B cell (primary cell): ENCODE results near the gene CYP2W1.

Experiments
- CTCF ChIP-seq: fragments of 200-600 bp; IDR thresholded peaks from one replicate; pipeline ENCODE4 v1.8.0; 2022; ENCODE audit warnings: antibody characterized with exemption, mild to moderate bottlenecking
- EZH2 ChIP-seq: IDR thresholded peaks from 2 replicates; pipeline ENCODE4 v1.6.1; 2012; ENCODE audit warnings: borderline replicate concordance, low read depth, mild to moderate bottlenecking, moderate library complexity, low read length; ENCODE audit not compliant: insufficient read depth, poor library complexity, severe bottlenecking

- TF ChIP-seq CTCF, result no peak
- no peak for TF ChIP-seq EZH2
Observed at GRCh38 chr7:1018334-1018695, 35.3 kb downstream of the CYP2W1 start.
